HG03097 (cell line): ENCODE measurements around the gene SENP2.
"Not testable (repeated sequence)": the region's sequence is repeated elsewhere in the genome, so short reads cannot be mapped to it uniquely, and the experiment has no call there.

Experiments used
- ATAC-seq: cut with Tn5 transposase; IDR thresholded peaks from one replicate; pipeline ENCODE4 v1.9.1; 2021; ENCODE audit not compliant: unreplicated experiment, low FRiP score

Gene SENP2

DNA sequence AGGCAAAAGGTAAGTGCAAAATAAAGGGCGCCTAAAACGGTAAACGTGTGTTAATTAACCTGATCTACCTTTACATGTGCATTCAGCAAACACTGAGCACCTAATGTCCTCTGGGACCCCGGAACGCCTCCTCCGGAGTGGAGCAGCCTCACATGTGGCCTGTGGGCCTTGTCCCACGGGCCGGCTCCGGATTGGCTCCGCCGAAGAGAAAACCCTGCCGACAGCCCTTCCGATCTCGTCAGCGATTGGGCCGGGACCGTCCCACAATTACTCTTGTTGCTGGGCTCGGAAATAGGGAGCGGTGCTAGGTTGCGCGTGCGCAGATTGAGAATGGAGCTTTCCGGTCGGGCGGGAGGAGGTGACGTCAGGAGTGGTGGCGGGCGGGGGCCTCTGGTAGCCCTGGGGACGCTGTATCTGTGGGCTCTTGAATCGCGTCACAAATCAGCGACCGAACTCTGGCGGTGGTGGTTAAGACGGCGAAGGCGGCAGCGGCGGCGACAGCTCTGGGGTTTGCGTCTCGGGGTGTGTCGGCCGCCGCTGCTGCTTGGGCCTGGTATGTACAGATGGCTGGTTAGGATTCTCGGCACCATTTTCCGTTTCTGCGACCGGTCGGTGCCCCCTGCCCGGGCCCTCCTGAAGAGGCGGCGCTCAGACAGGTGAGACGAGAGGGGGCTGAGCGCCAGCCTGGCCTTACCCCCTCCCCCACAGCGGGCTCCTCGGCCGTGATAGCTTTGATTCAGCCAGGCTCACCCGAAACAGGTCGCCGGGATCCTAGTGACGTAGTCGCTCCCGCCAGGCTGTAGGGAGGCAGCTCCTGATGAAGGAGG, at the start of gene SENP2:
Gene SENP2, plus strand, starts transcription at position 437 of the 827 bp plus-strand sequence. Its CDS starts 119 bp downstream, at position 556.
- ATAC-seq: peak; percentile 96

DNA sequence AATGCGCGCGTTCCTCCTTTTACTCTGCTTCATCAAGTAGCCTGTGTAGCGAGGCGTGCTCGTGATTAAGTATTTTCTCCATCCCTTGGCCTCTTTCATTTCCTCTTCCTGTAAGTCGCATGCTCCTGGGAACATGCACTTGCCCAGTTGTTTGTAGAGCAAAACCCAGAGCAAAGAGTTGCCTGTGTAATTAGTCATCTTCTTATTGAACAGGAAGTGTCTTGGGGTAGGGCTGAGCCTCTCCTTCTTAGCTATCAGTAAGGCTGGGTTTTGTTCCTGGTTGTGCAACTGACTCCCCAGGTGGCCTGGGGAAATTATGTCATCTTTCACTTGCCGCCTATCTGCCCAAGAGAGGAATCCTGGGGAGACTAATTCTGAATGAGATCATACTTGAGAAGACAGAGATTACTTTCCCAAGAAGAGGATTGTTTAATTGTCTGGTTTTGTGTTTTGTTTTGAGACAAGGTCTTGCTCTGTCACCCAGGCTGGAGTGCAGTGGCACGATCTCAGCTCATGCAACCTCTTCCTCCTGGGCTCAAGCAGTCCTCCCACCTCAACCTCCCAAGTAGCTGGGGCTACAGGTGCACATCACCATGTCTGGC, 48.6 kb upstream of the SENP2 start:
- peak; percentile 97 for ATAC-seq

DNA sequence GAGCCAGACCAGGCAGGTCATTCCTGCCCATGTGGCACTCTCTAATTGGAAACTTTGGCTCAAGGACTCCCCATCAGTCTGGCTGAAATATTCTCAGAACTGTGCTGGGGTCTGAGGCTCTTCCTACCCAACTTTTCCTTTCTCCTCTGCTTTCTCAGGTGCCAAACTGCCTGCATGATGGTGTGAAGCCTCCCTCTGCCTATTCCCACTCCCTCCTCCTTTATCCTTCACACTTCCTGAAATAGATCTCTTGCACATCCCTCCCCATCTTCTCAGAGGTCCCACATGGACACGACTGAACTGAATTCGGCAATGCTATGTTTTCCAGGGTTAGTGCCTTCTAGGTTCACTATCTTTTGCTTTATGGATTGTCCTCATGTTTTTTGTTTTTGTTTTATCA, 46.2 kb upstream of the SENP2 start:
- ATAC-seq: no peak

DNA sequence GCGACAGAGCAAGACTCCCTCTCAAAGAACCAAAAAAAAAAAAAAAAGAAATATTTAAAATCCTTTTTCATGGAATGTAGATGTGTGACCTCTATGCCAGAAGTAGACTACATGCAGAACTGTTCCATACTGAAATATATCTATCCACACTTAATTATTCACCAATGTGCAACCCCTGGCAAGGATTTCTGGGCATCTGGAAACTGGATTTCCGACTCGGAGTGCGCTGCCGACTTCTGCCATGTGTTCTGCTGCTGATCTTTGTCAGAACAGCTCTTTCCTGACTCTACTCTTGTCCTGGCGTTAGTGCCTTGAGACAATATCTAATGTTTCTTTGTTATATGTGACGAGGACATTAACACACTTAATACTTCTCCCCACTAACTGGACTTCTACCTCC, 45.4 kb upstream of the SENP2 start:
- ATAC-seq: no peak

DNA sequence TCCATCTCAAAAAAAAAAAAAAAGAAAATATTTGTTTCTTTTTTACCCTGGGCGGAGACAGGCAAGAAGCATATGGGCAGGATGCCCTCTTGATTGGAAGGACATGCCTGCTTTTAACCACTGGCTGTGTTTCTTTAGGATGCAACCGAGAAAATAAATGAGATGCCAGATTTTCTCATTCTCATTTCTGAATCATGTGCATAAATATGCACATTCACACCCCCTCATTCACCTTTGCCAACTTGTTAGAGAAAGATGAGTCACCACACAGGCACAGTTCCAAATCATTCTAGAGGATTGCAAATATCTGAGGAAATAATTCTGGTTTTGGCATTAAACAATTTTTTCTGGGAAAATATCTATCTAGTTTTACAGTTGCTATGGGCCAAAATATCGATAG, 37.0 kb upstream of the SENP2 start:
- ATAC-seq: no peak

DNA sequence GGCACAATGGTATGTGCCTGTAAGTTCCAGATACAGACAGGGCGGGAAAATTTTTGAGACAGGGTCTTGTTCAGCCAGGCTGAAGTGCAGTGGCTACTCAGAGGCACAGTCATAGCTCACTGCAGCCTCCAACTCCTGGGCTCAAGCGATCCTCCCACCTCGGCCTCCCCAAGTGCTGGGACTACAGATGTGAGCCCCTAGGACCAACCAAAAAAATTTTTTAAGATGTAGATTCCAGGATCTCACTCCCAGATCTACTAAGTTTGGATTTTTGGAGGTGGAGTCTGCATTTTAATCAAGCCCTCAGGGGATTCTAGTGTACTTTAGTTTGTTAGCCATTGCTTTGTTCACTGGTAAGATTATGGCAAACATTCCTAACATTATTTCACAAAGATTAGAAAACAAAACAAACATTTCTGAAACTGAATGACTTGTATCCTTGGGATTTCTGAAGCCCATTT, 36.4 kb upstream of the SENP2 start:
- no peak for ATAC-seq

DNA sequence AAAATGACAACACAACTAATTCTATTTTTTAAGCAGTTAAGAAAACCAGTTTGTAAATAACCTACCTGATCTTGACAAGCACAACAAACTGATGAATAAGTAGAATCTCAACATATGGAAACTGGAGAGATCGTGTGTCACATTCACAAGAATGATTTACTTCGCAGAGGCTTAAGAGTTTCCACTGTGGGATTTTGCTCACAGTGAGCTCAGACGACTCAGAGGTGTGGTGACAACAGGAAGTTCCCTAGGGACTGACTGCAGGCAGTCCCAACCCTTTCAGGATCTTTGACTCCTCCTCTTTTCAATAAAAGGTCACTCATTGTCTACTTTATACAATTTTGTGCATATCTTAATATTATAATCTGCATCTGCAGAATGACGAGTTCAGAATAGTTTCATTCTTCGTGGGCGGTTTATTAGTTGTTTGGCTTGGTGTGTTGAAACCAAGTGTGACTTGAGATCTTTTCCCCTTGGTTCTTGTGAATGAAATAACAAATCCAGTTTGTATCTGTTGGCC, 33.7 kb upstream of the SENP2 start, which contains the start of gene LIPH:
Gene LIPH, minus strand, starts transcription at position 231 of the 520 bp plus-strand sequence. Its CDS starts 117 bp downstream, at position 114.
- ATAC-seq: peak; percentile 76

DNA sequence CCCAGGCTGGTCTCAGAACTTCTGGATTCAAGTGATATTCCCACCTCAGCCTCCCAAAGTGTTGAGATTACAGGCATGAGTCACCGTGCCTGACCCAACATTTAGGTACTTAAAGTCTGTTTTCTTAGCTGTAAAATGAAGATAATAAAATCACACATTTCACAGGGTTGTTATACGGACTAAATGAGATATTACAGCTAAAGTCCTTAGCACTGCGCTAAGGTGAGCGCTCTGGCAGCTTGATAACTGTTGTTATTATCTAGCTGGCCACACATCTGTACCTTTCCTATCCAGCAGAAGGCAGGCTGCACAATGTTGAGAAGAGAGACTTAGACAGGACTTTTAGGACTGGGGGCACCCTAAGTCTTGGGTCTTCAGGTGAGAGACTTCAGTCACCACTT, 31.0 kb upstream of the SENP2 start:
- no peak for ATAC-seq

DNA sequence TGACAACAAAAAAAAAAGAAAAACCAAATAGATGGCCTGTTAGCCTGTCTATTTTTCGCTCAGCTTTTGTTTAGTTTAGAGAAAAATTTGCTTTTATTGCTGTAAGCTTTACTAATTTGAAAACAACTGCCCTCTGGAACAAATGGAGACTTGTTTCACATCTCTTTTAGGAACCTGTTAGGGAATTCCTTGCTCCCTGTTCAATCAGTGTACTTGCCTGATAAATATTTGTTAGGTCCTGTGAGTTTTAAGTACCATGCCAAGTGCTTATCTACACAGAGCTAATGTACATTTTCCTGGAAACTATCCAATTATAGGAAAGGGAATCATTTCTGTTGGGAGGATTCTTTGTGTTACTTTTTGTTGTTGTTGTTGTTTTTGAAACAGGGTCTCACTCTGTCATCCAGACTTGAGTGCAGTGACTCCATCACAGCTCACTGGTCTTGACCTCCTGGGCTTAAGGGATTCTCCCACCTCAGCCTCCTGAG, 30.2 kb upstream of the SENP2 start:
- ATAC-seq: no peak

DNA sequence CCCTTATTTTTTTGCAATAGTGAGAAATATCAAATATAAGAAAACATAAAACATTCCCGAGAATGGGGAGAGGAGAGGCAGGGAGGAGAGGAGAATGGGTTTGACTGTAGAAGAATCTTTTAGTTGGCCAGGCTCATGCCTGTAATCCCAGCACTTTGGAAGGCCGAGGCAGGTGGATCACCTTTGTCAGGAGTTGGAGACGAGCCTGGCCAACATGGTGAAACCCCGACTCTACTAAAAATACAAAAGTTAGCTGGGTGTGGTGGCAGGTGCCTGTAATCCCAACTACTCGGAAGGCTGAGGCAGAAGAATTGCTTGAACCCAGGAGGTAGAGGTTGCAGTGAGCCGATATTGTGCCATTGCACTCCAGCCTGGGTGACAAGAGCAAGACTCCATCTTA, 29.5 kb upstream of the SENP2 start:
- not testable (repeated sequence) for ATAC-seq

DNA sequence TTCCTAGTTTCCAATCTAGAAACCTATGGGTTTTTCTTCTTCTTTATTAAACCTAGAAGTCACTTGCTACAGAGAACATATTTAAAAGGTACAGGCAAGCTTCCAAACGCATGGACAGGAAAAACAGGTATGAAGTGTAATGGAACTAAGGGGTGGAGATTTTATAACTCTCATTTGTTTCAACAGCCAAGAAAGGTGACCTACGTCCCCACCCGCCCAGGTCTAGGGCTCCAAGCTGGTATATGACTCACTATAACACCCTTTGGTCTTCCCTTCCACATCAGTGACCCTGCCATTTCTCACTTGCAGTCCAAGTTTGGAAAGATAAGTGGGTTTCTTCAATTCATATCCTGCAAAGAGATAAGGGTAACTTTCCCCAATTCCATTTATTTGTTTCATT, 27.7 kb upstream of the SENP2 start:
- no peak for ATAC-seq

DNA sequence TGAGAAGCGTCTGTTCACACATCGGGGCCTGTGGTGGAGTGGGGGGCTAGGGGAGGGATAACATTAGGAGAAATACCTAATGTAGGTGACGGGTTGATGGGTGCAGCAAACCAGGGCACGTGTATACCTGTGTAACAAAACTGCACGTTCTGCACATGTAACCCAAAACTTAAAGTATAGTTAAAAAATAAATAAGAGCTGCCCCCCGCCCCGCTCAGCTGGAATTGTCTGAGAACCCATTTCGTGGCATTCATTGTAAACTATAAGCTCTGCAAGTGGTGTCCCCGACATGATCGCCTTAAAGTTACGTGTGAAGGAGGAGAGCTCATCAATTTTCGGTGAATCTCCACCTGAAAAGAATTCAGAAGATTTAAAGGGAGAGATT, 26.4 kb upstream of the SENP2 start:
- ATAC-seq: no peak

DNA sequence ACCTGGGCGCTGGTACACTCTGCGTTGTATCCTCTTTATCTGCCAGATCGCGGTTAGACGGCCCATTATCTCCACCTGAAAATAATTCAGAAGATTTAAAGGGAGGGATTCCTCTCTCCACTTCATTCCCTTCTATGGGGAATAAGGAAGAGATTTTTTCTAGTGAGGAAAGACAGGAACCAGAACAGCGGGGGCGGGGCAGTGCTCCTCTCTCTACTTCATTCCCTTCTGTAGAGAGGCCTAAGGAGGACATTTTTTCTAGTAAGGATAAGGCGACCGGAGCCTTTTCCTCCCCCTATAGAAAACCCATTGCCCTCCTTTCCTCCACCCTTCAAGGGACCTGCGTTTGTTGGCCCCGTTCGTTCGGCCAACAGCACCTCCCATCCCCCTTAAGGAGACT, 25.4 kb upstream of the SENP2 start:
- no peak for ATAC-seq

DNA sequence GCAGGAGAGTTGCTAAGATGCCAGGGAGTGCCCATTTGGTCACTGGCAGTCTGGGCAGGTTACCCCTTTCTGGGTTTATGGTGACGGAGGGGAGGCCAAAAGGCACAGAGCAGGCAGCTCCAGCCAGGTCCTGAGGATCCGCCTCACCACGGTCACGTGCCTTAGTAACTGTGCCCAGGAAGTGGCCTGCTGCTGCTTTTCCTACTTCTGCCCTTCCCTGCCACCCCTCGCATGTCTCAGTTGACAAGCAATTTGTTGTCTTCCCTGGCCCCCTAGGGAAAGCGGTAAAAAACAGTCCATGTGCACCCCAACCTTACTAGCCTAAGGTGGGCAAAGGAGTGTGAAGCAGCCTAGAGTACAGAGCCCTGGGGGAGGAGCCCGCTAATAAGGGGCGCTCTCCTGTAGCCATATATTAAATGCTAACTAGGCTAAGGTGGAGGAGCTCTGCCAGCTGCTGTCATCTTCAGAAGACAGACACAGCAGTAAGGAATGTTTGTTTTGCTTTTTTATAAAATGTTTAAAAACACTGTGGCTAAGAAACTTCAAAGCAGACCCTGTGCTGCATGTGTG, 24.6 kb upstream of the SENP2 start:
- no peak for ATAC-seq

DNA sequence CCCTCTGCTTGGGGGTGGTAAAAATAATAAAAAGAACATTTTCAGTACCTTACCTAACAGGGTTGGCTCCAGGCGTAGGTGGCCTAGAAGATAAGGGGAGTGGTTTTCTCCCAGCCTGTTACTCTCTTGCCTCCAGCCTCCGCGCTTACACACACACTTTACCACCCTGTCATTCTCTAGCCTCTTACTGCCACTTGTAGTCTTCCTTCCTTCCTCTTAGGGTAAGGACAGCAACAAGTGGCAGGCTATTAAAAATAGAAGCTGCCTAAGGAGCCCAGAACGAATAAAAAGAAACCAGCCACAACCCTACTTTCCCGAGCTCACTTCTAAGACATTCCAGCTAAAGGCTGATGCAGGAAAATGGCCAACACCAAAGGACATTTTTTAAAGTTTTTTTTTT, 24.1 kb upstream of the SENP2 start:
- no peak for ATAC-seq

DNA sequence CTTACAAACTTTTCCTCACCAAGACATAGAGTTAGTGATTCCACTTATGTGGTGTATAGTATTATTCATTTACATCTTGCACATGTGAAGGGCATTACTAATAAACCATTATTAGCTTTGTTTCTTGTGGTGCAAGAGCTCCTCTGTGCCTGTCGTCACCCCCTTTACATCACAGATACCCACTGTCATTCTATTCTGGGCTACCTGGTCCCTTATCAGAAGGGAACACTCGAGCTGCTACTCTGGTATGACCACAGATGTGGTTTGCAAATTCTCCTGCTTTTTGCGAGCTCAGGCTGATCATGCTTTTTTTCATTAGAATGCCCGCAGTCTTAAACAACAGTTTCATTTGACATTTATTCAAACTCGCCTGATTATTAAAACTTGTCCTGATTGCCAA, 13.9 kb upstream of the SENP2 start:
- ATAC-seq: no peak

DNA sequence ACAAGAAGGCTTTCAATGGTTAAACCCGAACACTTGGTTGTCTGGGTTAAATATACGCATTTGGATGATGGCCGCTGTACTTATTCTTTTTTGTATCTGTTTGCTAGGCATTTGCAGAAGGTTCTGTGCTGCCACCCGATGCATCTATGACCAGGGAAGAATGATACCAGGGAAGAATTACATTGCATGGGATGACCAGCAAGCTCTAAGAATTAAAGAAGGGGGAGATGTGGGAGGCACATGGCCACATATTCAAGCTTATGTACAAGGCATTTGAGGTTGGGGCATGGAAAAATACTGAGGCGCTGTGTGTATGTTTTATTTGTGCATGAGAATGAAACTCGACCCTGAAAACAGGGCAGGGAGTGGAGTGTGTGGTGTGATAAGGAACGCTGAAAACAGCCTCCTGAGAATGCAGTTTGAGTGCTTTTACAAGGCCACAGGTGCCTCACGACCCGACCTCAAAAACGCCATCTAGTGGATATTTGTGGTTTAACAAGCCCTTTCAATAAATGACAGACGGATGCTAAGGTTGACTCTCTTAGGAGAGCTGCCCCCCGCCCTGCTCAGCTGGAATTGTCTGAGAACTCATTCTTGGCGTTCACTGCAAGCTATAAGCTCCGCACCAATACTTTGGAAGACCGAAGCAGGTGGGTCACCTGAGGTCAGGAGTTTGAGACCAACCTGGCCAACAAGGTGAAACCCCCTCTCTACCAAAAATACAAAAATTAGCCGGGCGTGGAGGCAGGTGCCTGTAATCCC, 10.8 kb upstream of the SENP2 start:
- not testable (repeated sequence) for ATAC-seq

DNA sequence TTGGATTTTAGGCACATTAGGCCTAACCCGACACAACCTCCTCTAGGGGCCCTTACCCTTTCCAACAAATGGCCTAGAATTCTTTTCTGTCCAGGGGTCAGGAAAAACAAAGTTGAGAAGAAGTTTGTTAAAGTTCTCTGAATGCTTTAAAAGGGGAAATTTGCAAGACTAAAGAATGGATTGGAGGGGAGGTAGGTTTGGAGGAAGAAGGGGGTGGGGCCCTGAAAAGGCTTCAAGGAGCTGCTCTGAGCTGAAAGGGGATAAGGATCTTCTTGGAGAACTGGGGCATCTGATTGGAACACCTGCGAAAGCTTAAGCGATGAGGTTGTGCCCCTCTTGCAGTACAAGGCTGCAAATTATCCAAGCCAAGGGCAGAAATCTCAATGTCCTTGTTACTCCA, 3.9 kb upstream of the SENP2 start:
- no peak for ATAC-seq

DNA sequence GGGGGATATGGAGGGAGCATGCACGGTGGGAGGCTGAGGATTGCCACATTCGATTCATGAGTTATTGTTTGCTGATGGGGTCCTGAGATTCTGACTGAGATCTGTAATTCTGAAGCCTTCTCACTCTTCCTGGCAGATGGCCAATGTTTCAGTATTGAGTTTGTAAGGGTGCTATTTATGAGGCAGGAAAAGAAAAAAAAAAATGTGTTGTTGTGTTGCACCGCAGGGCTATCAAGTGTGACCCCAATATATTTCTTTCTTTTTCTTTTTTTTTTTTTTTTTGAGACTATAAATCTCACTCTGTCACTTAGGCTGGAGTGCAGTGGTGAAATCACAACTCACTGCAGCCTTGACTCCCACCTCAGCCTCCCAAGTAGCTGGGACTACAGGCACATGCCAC, 3.2 kb upstream of the SENP2 start:
- ATAC-seq: no peak

DNA sequence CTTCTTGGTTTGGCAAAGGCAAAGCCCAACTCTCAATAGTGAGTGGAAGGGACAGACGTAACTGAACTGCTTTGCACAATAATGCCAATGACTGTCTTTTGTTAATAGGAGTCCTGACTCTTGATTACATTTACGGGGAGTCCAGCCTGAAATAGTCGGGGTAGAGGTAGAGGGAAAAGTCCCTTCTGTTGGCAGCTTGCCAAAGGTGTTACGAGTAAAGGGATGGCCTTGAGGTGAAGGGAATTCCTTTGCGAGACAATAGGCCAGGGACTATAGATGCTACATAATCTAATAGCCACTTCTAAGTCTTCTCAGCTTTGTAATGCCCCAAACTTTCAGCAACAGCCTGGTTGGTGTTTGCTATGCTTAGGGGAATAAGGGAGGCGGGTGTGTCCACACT, 2.2 kb upstream of the SENP2 start:
- ATAC-seq: no peak

DNA sequence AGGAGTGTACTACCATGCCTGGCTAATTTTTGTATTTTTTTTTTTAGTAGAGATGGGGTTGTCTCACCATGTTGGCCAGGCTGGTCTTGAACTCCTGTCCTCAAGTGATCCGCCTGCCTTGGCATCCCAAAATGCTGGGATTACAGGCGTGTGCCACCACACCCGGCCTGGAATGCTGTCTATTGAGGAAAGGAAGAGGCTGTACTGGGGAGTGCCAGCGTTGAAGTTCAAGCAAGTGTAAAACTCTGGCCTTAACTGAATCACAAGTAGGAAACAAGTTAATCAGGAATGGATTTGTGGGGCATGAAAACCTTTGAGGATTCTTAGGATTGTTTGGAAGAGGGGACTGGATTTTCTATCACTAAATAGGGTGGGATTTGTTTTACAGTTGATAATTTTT, 1.4 kb upstream of the SENP2 start:
- no peak for ATAC-seq
